KMS-11 (cell line): Measurements from ENCODE around the gene DRAM1.

ENCODE experiments used
- H2AFZ ChIP-seq: fragments of 200-600 bp; sonication (generic); 2 replicates; pipeline ENCODE4 v1.6.1; 2016; ENCODE audit warnings: antibody characterized with exemption, mixed run types, low read depth
- H3K27ac ChIP-seq: fragments of 200-600 bp; sonication (generic); 2 replicates; pipeline ENCODE4 v1.6.1; 2016; ENCODE audit warnings: mild to moderate bottlenecking, mixed run types
- H3K27me3 ChIP-seq: fragments of 200-600 bp; sonication (generic); 2 replicates; pipeline ENCODE4 v1.6.1; 2017; ENCODE audit warnings: mild to moderate bottlenecking, low read depth, mixed run types, moderate library complexity; ENCODE audit not compliant: insufficient read depth
- H3K36me3 ChIP-seq: fragments of 200-600 bp; sonication (generic); 2 replicates; pipeline ENCODE4 v1.6.1; 2017; ENCODE audit warnings: mild to moderate bottlenecking, mixed run types; ENCODE audit not compliant: insufficient read depth
- H3K4me1 ChIP-seq: fragments of 200-600 bp; sonication (generic); 2 replicates; pipeline ENCODE4 v1.6.1; 2016; ENCODE audit warnings: mild to moderate bottlenecking, low read depth, mixed run types; ENCODE audit not compliant: poor library complexity, severe bottlenecking
- H3K4me2 ChIP-seq: fragments of 200-600 bp; sonication (generic); 2 replicates; pipeline ENCODE4 v1.7.0; 2016; ENCODE audit warnings: mild to moderate bottlenecking, mixed run types
- H3K4me3 ChIP-seq: fragments of 200-600 bp; sonication (generic); IDR thresholded peaks from 2 replicates; pipeline ENCODE4 v1.6.1; 2017; ENCODE audit warnings: low read depth, low read length, mixed read lengths; ENCODE audit not compliant: insufficient read depth
- H3K79me2 ChIP-seq: fragments of 200-600 bp; sonication (generic); 2 replicates; pipeline ENCODE4 v1.6.1; 2016; ENCODE audit warnings: low read depth, mixed run types; ENCODE audit not compliant: insufficient read depth
- H3K9ac ChIP-seq: fragments of 200-600 bp; sonication (generic); 2 replicates; pipeline ENCODE4 v1.6.1; 2016; ENCODE audit warnings: mild to moderate bottlenecking, mixed run types
- H4K20me1 ChIP-seq: fragments of 200-600 bp; sonication (generic); 2 replicates; pipeline ENCODE4 v1.6.1; 2016; ENCODE audit warnings: mild to moderate bottlenecking, mixed run types; ENCODE audit not compliant: insufficient read depth
- TF ChIP-seq, protein P1 (sequence below): fragments of 200-600 bp; sonication (generic); conservative IDR thresholded peaks from 2 replicates; pipeline ENCODE4 v1.6.1; 2017; ENCODE audit warnings: low read depth, mild to moderate bottlenecking, antibody characterized with exemption, low read length, moderate library complexity, mixed read lengths

Gene DRAM1

DNA sequence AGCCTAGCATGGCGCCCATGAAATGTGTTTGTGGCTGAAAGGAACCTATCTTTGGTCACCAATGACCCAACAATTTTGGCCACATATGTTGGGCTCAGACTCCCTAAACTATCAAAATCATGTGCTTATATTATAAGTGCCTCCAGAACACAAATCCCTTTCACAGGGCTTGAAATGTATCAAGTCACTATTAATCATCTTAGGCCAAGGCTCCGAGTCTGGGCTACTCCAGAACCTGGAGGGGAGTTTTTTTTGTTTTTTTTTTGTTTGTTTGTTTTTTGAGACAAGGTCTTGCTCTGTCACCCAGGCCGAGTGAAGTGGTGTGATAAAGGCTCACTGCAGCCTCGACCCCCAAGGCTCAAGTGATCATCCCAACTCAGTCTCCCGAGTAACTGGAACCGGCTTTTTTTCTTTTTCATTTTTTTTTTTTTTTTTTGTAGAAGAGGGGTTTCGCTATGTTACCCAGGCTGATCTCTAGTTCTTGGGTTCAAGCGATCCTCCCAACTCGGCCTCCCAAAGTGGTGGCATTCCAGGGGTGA lies 989 bp upstream of the DRAM1 start:
- peak overlapping the region; percentile 45; the same call in 1 of the 2 replicates for H3K4me2 ChIP-seq
- no peaks in the 10 kb centered on the region for H4K20me1 ChIP-seq
- H3K4me3 ChIP-seq = no peak overlapping the region
- TF ChIP-seq, protein P1, sequence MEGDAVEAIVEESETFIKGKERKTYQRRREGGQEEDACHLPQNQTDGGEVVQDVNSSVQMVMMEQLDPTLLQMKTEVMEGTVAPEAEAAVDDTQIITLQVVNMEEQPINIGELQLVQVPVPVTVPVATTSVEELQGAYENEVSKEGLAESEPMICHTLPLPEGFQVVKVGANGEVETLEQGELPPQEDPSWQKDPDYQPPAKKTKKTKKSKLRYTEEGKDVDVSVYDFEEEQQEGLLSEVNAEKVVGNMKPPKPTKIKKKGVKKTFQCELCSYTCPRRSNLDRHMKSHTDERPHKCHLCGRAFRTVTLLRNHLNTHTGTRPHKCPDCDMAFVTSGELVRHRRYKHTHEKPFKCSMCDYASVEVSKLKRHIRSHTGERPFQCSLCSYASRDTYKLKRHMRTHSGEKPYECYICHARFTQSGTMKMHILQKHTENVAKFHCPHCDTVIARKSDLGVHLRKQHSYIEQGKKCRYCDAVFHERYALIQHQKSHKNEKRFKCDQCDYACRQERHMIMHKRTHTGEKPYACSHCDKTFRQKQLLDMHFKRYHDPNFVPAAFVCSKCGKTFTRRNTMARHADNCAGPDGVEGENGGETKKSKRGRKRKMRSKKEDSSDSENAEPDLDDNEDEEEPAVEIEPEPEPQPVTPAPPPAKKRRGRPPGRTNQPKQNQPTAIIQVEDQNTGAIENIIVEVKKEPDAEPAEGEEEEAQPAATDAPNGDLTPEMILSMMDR = no peak
- no peak overlapping the region for H3K27ac ChIP-seq
- no peaks in the 10 kb centered on the region for H3K27me3 ChIP-seq
- H3K79me2 ChIP-seq = no peaks in the 10 kb centered on the region
- peaks cover 10% of the 10 kb centered on the region for H3K4me1 ChIP-seq
- H3K9ac ChIP-seq = peak overlapping the region; percentile 92; the same call in 1 of the 2 replicates
- peak overlapping the region; percentile 95 for H2AFZ ChIP-seq
- no peaks in the 10 kb centered on the region for H3K36me3 ChIP-seq

DNA sequence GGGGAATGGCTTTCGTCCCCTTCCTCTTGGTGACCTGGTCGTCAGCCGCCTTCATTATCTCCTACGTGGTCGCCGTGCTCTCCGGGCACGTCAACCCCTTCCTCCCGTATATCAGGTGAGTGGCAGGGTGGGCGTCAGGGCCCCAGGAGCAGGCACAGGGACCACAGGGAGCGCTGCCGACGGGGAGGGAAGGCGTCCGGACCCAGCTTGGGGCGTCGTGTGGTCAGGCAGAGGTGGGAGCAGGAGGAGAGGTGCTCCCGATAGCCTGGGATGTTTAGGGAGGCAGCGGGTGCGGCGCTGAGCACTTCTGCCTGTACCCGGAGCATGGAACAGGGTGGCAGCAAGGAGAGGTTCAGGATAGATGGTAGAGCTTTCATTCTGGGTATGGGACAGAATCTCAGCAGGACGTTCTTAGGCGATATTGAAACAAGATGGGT lies 444 bp downstream of the DRAM1 start:
- peak overlapping the region; percentile 71 for H3K4me2 ChIP-seq
- H3K36me3 ChIP-seq = no peaks in the 10 kb centered on the region
- peak overlapping the region; percentile 92 for H3K9ac ChIP-seq
- H4K20me1 ChIP-seq = no peaks in the 10 kb centered on the region
- TF ChIP-seq, protein P1 = no peak
- peak overlapping the region; percentile 95 for H2AFZ ChIP-seq
- no peak overlapping the region for H3K4me3 ChIP-seq
- H3K27me3 ChIP-seq = no peaks in the 10 kb centered on the region
- peak overlapping the region; percentile 74 for H3K27ac ChIP-seq
- peaks cover 10% of the 10 kb centered on the region for H3K4me1 ChIP-seq
- H3K79me2 ChIP-seq = no peaks in the 10 kb centered on the region

DNA sequence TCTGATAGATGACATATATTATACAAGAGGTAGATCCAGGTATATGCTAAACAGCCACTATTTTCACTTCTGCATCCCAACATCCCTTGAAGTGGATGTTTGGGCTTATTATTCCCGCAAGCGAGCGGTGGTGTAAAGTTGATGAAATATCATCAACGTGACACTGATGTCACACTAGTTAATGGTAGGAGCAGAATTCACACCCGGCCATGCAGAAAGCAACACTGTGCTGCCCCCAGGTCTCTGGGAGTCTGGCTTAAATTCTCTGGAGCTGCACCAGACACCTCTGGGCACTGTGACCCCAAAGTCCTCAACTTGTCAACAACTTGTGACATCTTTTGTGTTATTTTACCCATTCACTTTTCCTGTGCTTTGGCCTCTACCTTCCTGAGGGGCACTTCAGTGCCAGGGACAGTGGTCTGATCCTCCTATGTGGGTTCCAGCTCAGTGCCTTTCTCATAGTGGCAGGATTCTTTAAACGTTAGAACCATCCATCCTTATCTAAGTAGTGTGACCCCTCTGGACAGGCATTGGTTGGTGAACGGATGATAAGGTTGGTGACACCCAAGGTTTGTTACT lies 952 bp downstream of the DRAM1 start:
- H3K27ac ChIP-seq = no peak overlapping the region
- H3K4me2 ChIP-seq = peak overlapping the region; percentile 71
- no peak overlapping the region for H3K4me3 ChIP-seq
- H3K36me3 ChIP-seq = no peaks in the 10 kb centered on the region
- peak overlapping the region; percentile 92; the same call in 1 of the 2 replicates for H3K9ac ChIP-seq
- peak overlapping the region; percentile 95 for H2AFZ ChIP-seq
- peaks cover 10% of the 10 kb centered on the region for H3K4me1 ChIP-seq
- H3K79me2 ChIP-seq = no peaks in the 10 kb centered on the region
- H3K27me3 ChIP-seq = no peaks in the 10 kb centered on the region
- TF ChIP-seq, protein P1 = no peak
- H4K20me1 ChIP-seq = no peaks in the 10 kb centered on the region

DNA sequence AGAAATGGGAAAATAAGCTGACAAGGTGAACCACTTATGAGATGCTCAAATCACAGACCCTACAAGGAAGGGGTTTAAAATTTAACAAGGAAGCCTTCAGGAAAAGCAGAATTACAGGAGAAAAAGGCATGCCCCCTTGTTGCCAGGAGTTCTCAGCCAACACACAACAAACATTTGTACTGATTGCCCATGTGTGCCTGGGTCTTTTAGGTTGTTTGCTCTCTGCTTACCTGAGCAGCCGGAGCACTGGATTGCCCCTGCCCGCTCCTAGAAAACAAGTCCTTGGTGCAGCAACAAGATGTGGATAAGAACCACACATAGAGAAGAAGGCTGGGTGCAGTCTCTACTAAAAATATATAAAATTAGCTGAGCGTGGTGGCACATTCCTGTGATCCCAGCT lies 3.4 kb downstream of the DRAM1 start:
- Histone ChIP-seq H3K36me3 (no peaks in the 10 kb centered on the region), H3K4me1 (peaks cover 10% of the 10 kb centered on the region), H3K4me2 (no peak overlapping the region), H3K4me3 (no peak overlapping the region), H2AFZ (no peak overlapping the region), H4K20me1 (no peaks in the 10 kb centered on the region), H3K27me3 (no peaks in the 10 kb centered on the region), H3K9ac (no peak overlapping the region), H3K27ac (no peak overlapping the region), H3K79me2 (no peaks in the 10 kb centered on the region)
- TF ChIP-seq, protein P1 = no peak
